Pancreas (tissue), 10 donors: Measurements from ENCODE around the gene TMEM135. TPM values are rescaled to one million over a fixed set of nuclear protein-coding genes. Genes with fewer than 3 reads are reported as not detected.

Experiments used
- ATAC-seq, 4 donors: fragments of 200-7000 bp; cut with Tn5 transposase; one replicate each; pipeline versions ENCODE4 v1.8.0 to v1.9.1; 2020; ENCODE audit warnings: mild to moderate bottlenecking in 4 of 4, moderate library complexity in 4 of 4
- DNase-seq, 6 donors: peaks; one replicate each; pipeline ENCODE4 v3.0.0-alpha.2; 2020
- FAIRE-seq: peaks from 2 replicates; lab custom pipeline; 2012; peaks lifted over from hg19 to GRCh38; lab: Jason Lieb, UNC
- H3K27ac ChIP-seq, 4 donors: fragments of 200-600 bp; sonication (generic); 1 replicate in 3 of 4; 2 replicates in 1 of 4; pipeline versions ENCODE4 v1.5.0 to v1.8.0; 2020
- H3K27me3 ChIP-seq, 4 donors: fragments of 200-600 bp; one replicate each; pipeline ENCODE4 v1.8.0; 2021
- H3K36me3 ChIP-seq, 3 donors: fragments of 200-600 bp; sonication (generic) in 1 of 3; one replicate each; pipeline versions ENCODE4 v1.5.0 to v1.8.0; 2020 to 2021
- H3K4me1 ChIP-seq, 3 donors: fragments of 200-600 bp; one replicate each; pipeline ENCODE4 v1.8.0; 2021
- H3K4me3 ChIP-seq, 4 donors: fragments of 200-600 bp; sonication (generic) in 2 of 4; one replicate each; pipeline versions ENCODE4 v1.5.0 to v1.8.0; 2020 to 2021
- H3K9me3 ChIP-seq, 4 donors: fragments of 200-600 bp; one replicate each; pipeline ENCODE4 v1.8.0; 2021
- WGBS, 2 donors: extraction: QIAGEN DNeasy Blood & Tissue Kit; methylation state at CpG; one replicate each; pipeline ENCODE4 v1.1.7; 2013; 5-methylcytosine and 5-hydroxymethylcytosine counted together
- intact Hi-C, 3 donors: fragments of 100-400 bp; cut with DNase I; formaldehyde crosslinking; loops; one replicate each; pipeline versions ENCODE4 v1.11.1 to v1.14.2; 2022
- polyA plus RNA-seq, 2 donors: library from polyadenylated mRNA; stranded (reverse); fragments of 200-250 nt; gene quantifications; one replicate each; pipeline ENCODE4 v1.2.3, GENCODE V29; 2013
- total RNA-seq, 6 donors: library from RNA; stranded (reverse); fragmentation: NEBNext Ultra II Directional in 4 of 6; extraction: Animal tissue kit (Norgen Biotek cat#: 25700) in 4 of 6; gene quantifications; one replicate each; pipeline versions ENCODE4 v1.2.1 to v1.2.4, GENCODE V29; 2021 to 2023
- TF ChIP-seq, protein P1 (sequence below), 4 donors: fragments of 200-600 bp; sonication (generic) in 3 of 4; IDR thresholded peaks; one replicate each; pipeline versions ENCODE4 v1.5.0 to v1.8.0; 2021; ENCODE audit warnings: antibody characterized with exemption in 4 of 4
- donor health status: healthy with polysubstance abuse.
- donor health status: DM: no; HTN: no; CAD: no; lungs with moderate emphysema.
- donor health status: DM: no; HTN: no; CAD: no.
- donor health status: control.
- donor health status: control.
- donor health status: Bipolar disorder and iron deficiency.
- donor health status: DM: yes; HTN: yes; CAD: no.
- donor health status: DM: no; HTN: no; CAD: no.
- donor health status: DM: no; HTN: no; CAD: no.
- donor health status: DM: yes; HTN: yes; CAD: no.

The TMEM135 gene
- total and polyA plus RNA-seq, 8 donors: 2.6 to 10.1 (median 8.0) TPM

DNA sequence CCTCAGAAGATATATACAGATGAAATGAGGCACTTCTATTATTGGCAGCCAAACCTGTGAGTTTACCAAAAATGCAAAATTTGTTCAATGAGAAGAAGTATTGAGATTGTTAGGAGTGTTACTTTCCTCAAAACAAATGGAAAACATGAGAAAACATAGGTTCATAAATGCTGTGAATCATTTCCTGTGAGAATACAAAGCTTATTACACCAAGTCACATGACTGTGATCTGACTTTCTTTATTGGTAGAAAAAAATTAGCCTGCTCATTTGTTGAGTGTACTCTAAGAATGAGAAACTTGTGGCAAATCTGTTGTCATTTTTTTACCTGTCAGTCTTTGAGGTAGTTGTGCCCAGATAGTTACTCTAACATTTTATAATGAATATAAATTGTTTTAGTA, 215.1 kb downstream of the TMEM135 start:
- no peaks in the 10 kb centered on the region for H3K27me3 ChIP-seq
- no peak for FAIRE-seq
- ATAC-seq: no peak
- DNase-seq: no peak
- no peaks in the 10 kb centered on the region for H3K36me3 ChIP-seq
- intact Hi-C loops: no loop called here
- H3K9me3 ChIP-seq: no peaks in the 10 kb centered on the region
- TF ChIP-seq, protein P1, sequence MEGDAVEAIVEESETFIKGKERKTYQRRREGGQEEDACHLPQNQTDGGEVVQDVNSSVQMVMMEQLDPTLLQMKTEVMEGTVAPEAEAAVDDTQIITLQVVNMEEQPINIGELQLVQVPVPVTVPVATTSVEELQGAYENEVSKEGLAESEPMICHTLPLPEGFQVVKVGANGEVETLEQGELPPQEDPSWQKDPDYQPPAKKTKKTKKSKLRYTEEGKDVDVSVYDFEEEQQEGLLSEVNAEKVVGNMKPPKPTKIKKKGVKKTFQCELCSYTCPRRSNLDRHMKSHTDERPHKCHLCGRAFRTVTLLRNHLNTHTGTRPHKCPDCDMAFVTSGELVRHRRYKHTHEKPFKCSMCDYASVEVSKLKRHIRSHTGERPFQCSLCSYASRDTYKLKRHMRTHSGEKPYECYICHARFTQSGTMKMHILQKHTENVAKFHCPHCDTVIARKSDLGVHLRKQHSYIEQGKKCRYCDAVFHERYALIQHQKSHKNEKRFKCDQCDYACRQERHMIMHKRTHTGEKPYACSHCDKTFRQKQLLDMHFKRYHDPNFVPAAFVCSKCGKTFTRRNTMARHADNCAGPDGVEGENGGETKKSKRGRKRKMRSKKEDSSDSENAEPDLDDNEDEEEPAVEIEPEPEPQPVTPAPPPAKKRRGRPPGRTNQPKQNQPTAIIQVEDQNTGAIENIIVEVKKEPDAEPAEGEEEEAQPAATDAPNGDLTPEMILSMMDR (IDR thresholded peaks at IDR 0.05): no peak
- no peak overlapping the region for H3K4me3 ChIP-seq
- H3K4me1 ChIP-seq: no peaks in the 10 kb centered on the region
- H3K27ac ChIP-seq: no peak overlapping the region

DNA sequence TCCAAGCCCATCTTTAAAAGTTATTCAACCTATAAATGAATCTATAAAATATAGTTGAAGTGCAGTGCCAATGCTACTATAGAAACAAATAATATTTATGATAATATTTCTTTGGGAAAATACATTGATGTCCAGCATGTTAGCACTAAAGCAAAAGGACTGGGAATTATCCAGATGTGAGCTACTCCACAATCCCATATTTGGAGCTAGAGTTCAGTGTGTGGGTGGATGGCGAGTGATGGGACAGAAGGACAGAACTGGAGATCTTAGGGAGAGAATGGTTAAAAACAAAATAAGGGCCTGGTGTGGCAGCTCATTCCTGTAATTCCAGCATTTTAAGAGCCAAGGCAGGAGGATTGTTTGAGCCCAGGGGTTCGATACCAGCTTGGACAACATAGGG, 216.8 kb downstream of the TMEM135 start:
- FAIRE-seq (no peak), DNase-seq (no peak)
- 90 to 91% methylated on average over 2 of the region's 2 CpGs for WGBS, 2 donors

DNA sequence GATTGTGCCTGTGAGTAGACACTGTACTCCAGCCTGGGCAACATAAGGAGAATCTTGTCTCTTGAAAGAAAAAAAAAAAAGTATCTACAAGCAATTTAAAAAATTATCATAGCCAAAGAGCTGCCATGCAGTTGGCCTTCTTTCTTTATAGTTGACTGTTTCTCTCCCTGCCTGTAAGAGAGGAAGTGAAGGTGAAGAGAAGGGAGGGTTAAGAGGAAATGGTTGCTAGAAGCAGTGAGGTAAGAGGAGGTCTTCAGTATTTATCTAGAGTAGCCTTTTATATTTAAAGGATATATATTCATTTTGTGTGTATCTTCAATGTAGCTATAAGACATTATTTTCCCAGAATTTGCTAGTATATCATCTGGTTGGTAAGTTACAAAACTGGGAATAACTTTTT, 217.9 kb downstream of the TMEM135 start:
- intact Hi-C loops: no loop called here
- TF ChIP-seq, protein P1 (IDR thresholded peaks at IDR 0.05): no peak
- H3K4me3 ChIP-seq: no peak overlapping the region
- H3K36me3 ChIP-seq: no peaks in the 10 kb centered on the region
- no peak for ATAC-seq
- DNase-seq: no peak
- H3K27me3 ChIP-seq: no peaks in the 10 kb centered on the region
- no peak for FAIRE-seq
- H3K9me3 ChIP-seq: no peaks in the 10 kb centered on the region
- H3K27ac ChIP-seq: no peak overlapping the region
- no peaks in the 10 kb centered on the region for H3K4me1 ChIP-seq

More for the DNA sequence above, 216.8 kb downstream of the TMEM135 start:
- no peak for ATAC-seq
- H3K27ac ChIP-seq: no peak overlapping the region
- H3K27me3 ChIP-seq: no peaks in the 10 kb centered on the region
- no peaks in the 10 kb centered on the region for H3K9me3 ChIP-seq
- no peaks in the 10 kb centered on the region for H3K4me1 ChIP-seq
- no peak overlapping the region for H3K4me3 ChIP-seq
- intact Hi-C loops: no loop called here
- H3K36me3 ChIP-seq: no peaks in the 10 kb centered on the region
- TF ChIP-seq, protein P1 (IDR thresholded peaks at IDR 0.05): no peak

DNA sequence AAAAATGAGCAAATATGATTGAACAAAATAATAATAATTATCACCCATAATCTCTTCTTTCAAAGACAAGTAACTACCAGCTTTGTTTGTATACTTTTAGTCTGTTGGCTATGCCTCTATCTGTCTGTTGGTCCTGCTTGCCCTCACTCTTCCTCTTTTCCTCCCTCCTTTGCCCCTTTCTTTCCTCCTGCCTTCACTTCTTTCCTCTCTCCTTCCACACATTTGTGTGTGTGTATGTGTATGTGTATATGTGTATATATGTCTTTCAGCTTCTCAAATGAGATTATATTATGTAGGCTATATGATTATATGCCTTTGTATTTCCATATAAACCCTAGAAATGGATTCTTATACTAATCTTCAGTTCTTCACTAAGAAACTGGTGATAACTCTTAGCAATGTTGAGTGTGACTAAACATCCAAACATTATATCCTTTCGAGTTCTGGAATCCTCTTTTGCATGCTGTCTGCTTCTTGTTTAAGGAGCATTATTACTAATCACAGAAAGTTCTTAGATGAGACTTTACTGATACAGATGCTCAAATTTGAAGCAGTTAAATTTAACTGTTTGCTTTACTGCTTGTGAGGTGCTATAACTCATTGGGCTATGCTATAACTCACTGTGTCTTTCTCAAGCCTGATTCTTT, 219.1 kb downstream of the TMEM135 start:
- no peak for DNase-seq
- TF ChIP-seq, protein P1 (IDR thresholded peaks at IDR 0.05): no peak
- no peak overlapping the region for H3K4me3 ChIP-seq
- no peaks in the 10 kb centered on the region for H3K27me3 ChIP-seq
- H3K4me1 ChIP-seq: no peaks in the 10 kb centered on the region
- H3K9me3 ChIP-seq: no peaks in the 10 kb centered on the region
- intact Hi-C loops: no loop called here
- no peak for ATAC-seq
- 53 to 95% methylated on average over 1 of the region's 1 CpG for WGBS, 2 donors
- no peak overlapping the region for H3K27ac ChIP-seq
- no peaks in the 10 kb centered on the region for H3K36me3 ChIP-seq
- no peak for FAIRE-seq

DNA sequence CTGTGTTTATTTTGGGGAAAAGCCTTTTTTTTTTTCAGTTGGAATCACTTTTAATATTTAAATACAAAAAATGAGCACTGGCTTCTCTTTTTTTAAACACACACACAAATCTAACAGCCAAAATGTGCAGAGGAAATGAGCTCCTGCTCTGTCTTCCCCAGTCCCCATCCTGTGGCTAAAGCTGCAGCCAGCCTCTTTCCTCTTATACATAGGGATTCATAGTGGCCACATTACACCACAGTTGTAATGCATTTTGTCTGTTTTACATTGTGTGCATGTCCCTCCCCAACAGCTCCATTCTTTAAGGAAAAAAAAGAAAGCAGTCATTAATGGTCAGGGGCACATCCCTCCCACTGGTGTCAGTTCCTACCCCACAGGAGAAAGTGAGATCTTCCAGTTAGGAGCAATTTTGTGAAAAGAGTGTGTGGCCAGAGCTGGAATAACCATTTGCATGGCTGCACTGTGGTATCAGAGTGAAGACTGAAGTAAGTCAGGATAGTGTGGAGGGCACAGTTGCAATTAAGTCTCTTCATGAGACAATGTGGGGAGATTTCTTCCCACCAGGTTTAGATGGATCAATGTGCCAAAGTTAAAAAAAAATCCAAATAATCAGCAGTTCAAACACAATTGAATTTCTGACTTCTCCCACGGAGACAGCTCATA, 220.6 kb downstream of the TMEM135 start:
- no peaks in the 10 kb centered on the region for H3K9me3 ChIP-seq
- DNase-seq (no peak), ATAC-seq (no peak), FAIRE-seq (no peak)
- no peaks in the 10 kb centered on the region for H3K27me3 ChIP-seq
- 63 to 91% methylated on average over 1 of the region's 1 CpG for WGBS, 2 donors
- H3K36me3 ChIP-seq: no peaks in the 10 kb centered on the region
- intact Hi-C loops: no loop called here
- TF ChIP-seq, protein P1 (IDR thresholded peaks at IDR 0.05): no peak
- no peak overlapping the region for H3K4me3 ChIP-seq
- H3K4me1 ChIP-seq: no peaks in the 10 kb centered on the region
- H3K27ac ChIP-seq: no peak overlapping the region
